Heart right ventricle (tissue), 16 donors: Measurements from ENCODE around the gene TPSAB1. TPM values are rescaled to one million over a fixed set of nuclear protein-coding genes. Genes with fewer than 3 reads are reported as not detected.

Source experiments
- ATAC-seq, 8 donors: fragments of 200-7000 bp; cut with Tn5 transposase; one replicate each; pipeline ENCODE4 v1.9.1; 2020; ENCODE audit warnings: mild to moderate bottlenecking in 8 of 8, moderate library complexity in 8 of 8, moderate number of reproducible peaks in 1 of 8
- DNase-seq, 2 donors: peaks; one replicate each; pipeline ENCODE4 v3.0.0-alpha.2; 2020
- H3K27ac ChIP-seq, 10 donors: fragments of 200-600 bp; sonication (generic) in 2 of 10; one replicate each; pipeline versions ENCODE4 v1.5.0 to v1.8.0; 2020 to 2022; ENCODE audit warnings: mild to moderate bottlenecking in 3 of 10
- H3K27me3 ChIP-seq, 7 donors: fragments of 200-600 bp; one replicate each; pipeline ENCODE4 v1.8.0; 2021 to 2022; ENCODE audit warnings: mild to moderate bottlenecking in 2 of 7
- H3K36me3 ChIP-seq, 9 donors: fragments of 200-600 bp; sonication (generic) in 1 of 9; one replicate each; pipeline versions ENCODE4 v1.5.0 to v1.8.0; 2020 to 2022; ENCODE audit warnings: mild to moderate bottlenecking in 2 of 9
- H3K4me1 ChIP-seq, 9 donors: fragments of 200-600 bp; sonication (generic) in 1 of 9; one replicate each; pipeline versions ENCODE4 v1.5.0 to v1.8.0; 2020 to 2022; ENCODE audit warnings: mild to moderate bottlenecking in 4 of 9
- H3K4me3 ChIP-seq, 10 donors: fragments of 200-600 bp; sonication (generic) in 2 of 10; one replicate each; pipeline versions ENCODE4 v1.5.0 to v1.8.0; 2020 to 2022; ENCODE audit warnings: mild to moderate bottlenecking in 7 of 10, moderate library complexity in 2 of 10
- H3K9me3 ChIP-seq, 11 donors: fragments of 200-600 bp in 10 of 11; sonication (generic) in 2 of 11; one replicate each; pipeline versions ENCODE4 v1.5.0 to v1.8.0; 2013 to 2022; ENCODE audit warnings: mild to moderate bottlenecking in 2 of 11, control low read depth in 1 of 11, moderate library complexity in 1 of 11
- CTCF ChIP-seq, 9 donors: fragments of 200-600 bp; sonication (generic) in 2 of 9; IDR thresholded peaks; one replicate each; pipeline versions ENCODE4 v1.5.0 to v1.8.0; 2021 to 2022; ENCODE audit warnings: antibody characterized with exemption in 9 of 9, mild to moderate bottlenecking in 5 of 9, moderate library complexity in 1 of 9
- WGBS, 2 donors: extraction: QIAGEN DNeasy Blood & Tissue Kit; methylation state at CpG; one replicate each; pipeline ENCODE4 v1.1.7; 2013; ENCODE audit warnings: inconsistent platforms in 1 of 2; 5-methylcytosine and 5-hydroxymethylcytosine counted together
- intact Hi-C, 10 donors: fragments of 100-400 bp; cut with DNase I; formaldehyde crosslinking; loops; one replicate each; pipeline versions ENCODE4 v1.11.1 to v1.14.2; 2022
- polyA plus RNA-seq, 2 donors: library from polyadenylated mRNA; stranded (reverse); fragments of 200-250 nt; gene quantifications; one replicate each; pipeline ENCODE4 v1.2.3, GENCODE V29; 2013
- total RNA-seq, 10 donors: library from RNA; stranded (reverse); fragmentation: NEBNext Ultra II Directional in 3 of 10; extraction: Animal tissue kit (Norgen Biotek cat#: 25700) in 3 of 10; gene quantifications; one replicate each; pipeline versions ENCODE4 v1.2.1 to v1.2.4, GENCODE V29; 2021 to 2023
- donor health status: Arrhythmogenic right ventricular cardiomyopathy.
- donor health status: ischemic (EF 13 %, LVEDD 7.1; RV severe dilation, severe dysfunction).
- donor health status: healthy with polysubstance abuse.
- donor health status: DM: no; HTN: yes; CAD: no.
- donor health status: DM: no; HTN: no; CAD: no.
- donor health status: ischemic (EF 25% LVEDD 6.9; RV normal size, moderate dysfunction).
- donor health status: ischemic (EF 25% LVEDD 5.7; RV mildly dilated, moderate dysfunction).
- donor health status: healthy.
- donor health status: DM: yes; HTN: yes; CAD: no.
- donor health status: Ischemic cardiomyopathy.
- donor health status: ischemic (EF 35%, LVEDD 5.7; RV mildly dilated, moderate dysfunction).
- donor health status: nonischemic (EF 11% LVEDD 7.7; RV severe dilation, severe dysfunction).
- donor health status: DM: yes; HTN: yes; CAD: no.
- donor health status: PGD.
- donor health status: ischemic (EF 29% LVEDD 5.4; RV normal size, mild dysfunction).
- donor health status: nonischemic (EF 23%, LVEDD 6.1; RV moderate dilation, normal function).

Gene TPSAB1
- total and polyA plus RNA-seq, 12 donors = 0.53 to 11.4 (median 2.2) TPM

- Histone ChIP-seq H3K27me3 (no peaks in the 10 kb centered on the region), H3K9me3 (no peaks in the 10 kb centered on the region), H3K36me3 (no peaks in the 10 kb centered on the region), H3K4me3 (no peak overlapping the region), H3K4me1 (no peaks in the 10 kb centered on the region), H3K27ac (no peak overlapping the region)
- TF ChIP-seq CTCF (IDR thresholded peaks at IDR 0.05) = no peak
- 68 to 70% methylated on average over 25 of the region's 25 CpGs for WGBS, 2 donors
- intact Hi-C loops = no loop called here
- no peak for DNase-seq
- no peak for ATAC-seq
Observed at GRCh38 chr16:1222553-1223354, 17.8 kb upstream of the TPSAB1 start.

GRCh38 chr16:1223355-1224214 lies 16.9 kb upstream of the TPSAB1 start:
- intact Hi-C loops = no loop called here
- TF ChIP-seq CTCF (IDR thresholded peaks at IDR 0.05) = no peak
- 84 to 88% methylated on average over 38 of the region's 38 CpGs for WGBS, 2 donors
- H3K4me1 ChIP-seq = no peaks in the 10 kb centered on the region
- no peaks in the 10 kb centered on the region for H3K36me3 ChIP-seq
- no peak overlapping the region for H3K27ac ChIP-seq
- H3K9me3 ChIP-seq = no peaks in the 10 kb centered on the region
- no peak for ATAC-seq
- no peak for DNase-seq
- H3K27me3 ChIP-seq = no peaks in the 10 kb centered on the region
- H3K4me3 ChIP-seq = no peak overlapping the region

GRCh38 chr16:1224558-1224957 lies 15.9 kb upstream of the TPSAB1 start:
- H3K27ac ChIP-seq = no peak overlapping the region
- intact Hi-C loops = no loop called here
- ATAC-seq = no peak

More at GRCh38 chr16:1224558-1224957, 15.9 kb upstream of the TPSAB1 start:
- no peaks in the 10 kb centered on the region for H3K9me3 ChIP-seq
- H3K4me1 ChIP-seq = no peaks in the 10 kb centered on the region
- H3K36me3 ChIP-seq = no peaks in the 10 kb centered on the region
- WGBS, 2 donors = 73 to 78% methylated on average over 9 of the region's 9 CpGs
- no peaks in the 10 kb centered on the region for H3K27me3 ChIP-seq
- TF ChIP-seq CTCF (IDR thresholded peaks at IDR 0.05) = no peak
- no peak for DNase-seq
- H3K4me3 ChIP-seq = no peak overlapping the region
